HepG2 (cell line): Measurements from ENCODE around the gene NCBP1. TPM values are rescaled to one million over a fixed set of nuclear protein-coding genes. Genes with fewer than 3 reads are reported as not detected.

Source experiments
- CEBPG ChIP-seq: IDR thresholded peaks from 2 replicates; pipeline ENCODE4 v1.6.1; 2016
- JUN ChIP-seq: sonication (generic); formaldehyde crosslinking; IDR thresholded peaks from 2 replicates; pipeline ENCODE4 v1.4.0; 2020; ENCODE audit warnings: mild to moderate bottlenecking, missing genetic modification reagents
- KDM3A ChIP-seq: IDR thresholded peaks from 2 replicates; pipeline ENCODE4 v1.6.1; 2018; ENCODE audit warnings: low read depth, missing compliant biosample characterization
- KDM6A ChIP-seq: IDR thresholded peaks from 2 replicates; pipeline ENCODE4 v1.6.1; 2016; ENCODE audit warnings: low read depth
- MTA3 ChIP-seq: sonication (generic); formaldehyde crosslinking; IDR thresholded peaks from 2 replicates; pipeline ENCODE4 v1.4.0; 2020; ENCODE audit warnings: missing genetic modification reagents
- SATB2 ChIP-seq: sonication (generic); formaldehyde crosslinking; IDR thresholded peaks from 2 replicates; pipeline ENCODE4 v1.5.0; 2020; ENCODE audit warnings: missing genetic modification reagents
- SIN3A ChIP-seq: IDR thresholded peaks from 2 replicates; pipeline ENCODE4 v1.6.1; 2011; ENCODE audit warnings: low read depth, mild to moderate bottlenecking, control low read depth, low read length, borderline replicate concordance
- SNAI1 ChIP-seq: sonication (generic); formaldehyde crosslinking; IDR thresholded peaks from 2 replicates; pipeline ENCODE4 v1.5.0; 2020; ENCODE audit warnings: mild to moderate bottlenecking, missing genetic modification reagents, borderline replicate concordance
- SP2 ChIP-seq: sonication (generic); formaldehyde crosslinking; IDR thresholded peaks from 2 replicates; pipeline ENCODE4 v1.5.1; 2020; ENCODE audit warnings: mild to moderate bottlenecking, missing genetic modification reagents
- ZBTB21 ChIP-seq: sonication (generic); formaldehyde crosslinking; IDR thresholded peaks from 2 replicates; pipeline ENCODE4 v1.4.0; 2020; ENCODE audit warnings: missing genetic modification reagents
- ZBTB39 ChIP-seq: sonication (generic); formaldehyde crosslinking; IDR thresholded peaks from 2 replicates; pipeline ENCODE4 v1.5.0; 2020; ENCODE audit warnings: missing genetic modification reagents
- ZFP1 ChIP-seq: IDR thresholded peaks from 2 replicates; pipeline ENCODE4 v1.6.1; 2016
- ZNF24 ChIP-seq: fragments of 450-650 bp; IDR thresholded peaks from 2 replicates; pipeline ENCODE4 v1.6.1; 2017; ENCODE audit warnings: antibody characterized with exemption, mild to moderate bottlenecking
- ZNF317 ChIP-seq: sonication (generic); formaldehyde crosslinking; IDR thresholded peaks from 2 replicates; pipeline ENCODE4 v1.5.0; 2020; ENCODE audit warnings: mild to moderate bottlenecking, missing genetic modification reagents
- ZNF512 ChIP-seq: sonication (generic); formaldehyde crosslinking; IDR thresholded peaks from 2 replicates; pipeline ENCODE4 v1.4.0; 2020; ENCODE audit warnings: mild to moderate bottlenecking, missing genetic modification reagents
- ZNF547 ChIP-seq: sonication (generic); formaldehyde crosslinking; IDR thresholded peaks from 2 replicates; pipeline ENCODE4 v1.5.1; 2020; ENCODE audit warnings: mild to moderate bottlenecking, missing genetic modification reagents
- ZNF724P ChIP-seq: sonication (generic); formaldehyde crosslinking; IDR thresholded peaks from 2 replicates; pipeline ENCODE4 v1.8.0; 2022; ENCODE audit warnings: missing genetic modification reagents, borderline replicate concordance
- ZNF75D ChIP-seq: sonication (generic); formaldehyde crosslinking; IDR thresholded peaks from 2 replicates; pipeline ENCODE4 v1.8.1; 2023; ENCODE audit warnings: missing genetic modification reagents, mild to moderate bottlenecking, borderline replicate concordance
- ZSCAN12 ChIP-seq: sonication (generic); formaldehyde crosslinking; IDR thresholded peaks from 2 replicates; pipeline ENCODE4 v1.9.0; 2021; ENCODE audit warnings: mild to moderate bottlenecking, missing genetic modification reagents
- polyA plus RNA-seq, 8 experiments: library from polyadenylated mRNA; depleted of rRNA in 3 of 8; stranded (reverse) in 7 of 8; unstranded in 1 of 8; fragments of >200 nt; fragmentation: Illumina TruSeq in 4 of 8; extraction: Trizol in 4 of 8; gene quantifications; 2 replicates each; pipeline versions ENCODE4 v1.2.1 to v1.2.3, GENCODE V29; 2011 to 2016; ENCODE audit warnings: low read depth in 4 of 8, missing spikeins in 1 of 8, mixed read lengths in 1 of 8; ENCODE audit not compliant: insufficient read depth in 1 of 8
- total RNA-seq, 5 experiments: library from RNA; depleted of rRNA; stranded (reverse); fragments of >200 nt; fragmentation: Illumina TruSeq; extraction: Trizol; gene quantifications; 2 replicates each; pipeline ENCODE4 v1.2.3, GENCODE V29; 2016; ENCODE audit warnings: low read depth in 1 of 5
- TF ChIP-seq, protein P1 (sequence below): sonication (generic); formaldehyde crosslinking; IDR thresholded peaks from 2 replicates; pipeline ENCODE4 v1.4.0; 2020; ENCODE audit warnings: missing genetic modification reagents, borderline replicate concordance
- TF ChIP-seq, protein P2 (sequence below): sonication (generic); formaldehyde crosslinking; IDR thresholded peaks from 2 replicates; pipeline ENCODE4 v1.4.0; 2020; ENCODE audit warnings: missing genetic modification reagents, borderline replicate concordance

Gene NCBP1
- total and polyA plus RNA-seq, 2 of the 13 experiments (the other 11 are each of a cell fraction or from before 2014, with no cell fraction given), result 13.3 to 40.2 TPM

GRCh38 chr9:97632248-97632984 is 1.2 kb upstream of the NCBP1 start (continued):
- 0 out of 2 replicates have a peak, but pooled peaks have one; percentile 5 for TF ChIP-seq JUN (CRISPR knock-in tag)
- TF ChIP-seq SNAI1 (CRISPR knock-in tag), result no peak
- no peak for TF ChIP-seq MTA3 (CRISPR knock-in tag)
- no peak for TF ChIP-seq ZFP1 (CRISPR knock-in tag)
- no peak for TF ChIP-seq ZNF317
- TF ChIP-seq, protein P1, sequence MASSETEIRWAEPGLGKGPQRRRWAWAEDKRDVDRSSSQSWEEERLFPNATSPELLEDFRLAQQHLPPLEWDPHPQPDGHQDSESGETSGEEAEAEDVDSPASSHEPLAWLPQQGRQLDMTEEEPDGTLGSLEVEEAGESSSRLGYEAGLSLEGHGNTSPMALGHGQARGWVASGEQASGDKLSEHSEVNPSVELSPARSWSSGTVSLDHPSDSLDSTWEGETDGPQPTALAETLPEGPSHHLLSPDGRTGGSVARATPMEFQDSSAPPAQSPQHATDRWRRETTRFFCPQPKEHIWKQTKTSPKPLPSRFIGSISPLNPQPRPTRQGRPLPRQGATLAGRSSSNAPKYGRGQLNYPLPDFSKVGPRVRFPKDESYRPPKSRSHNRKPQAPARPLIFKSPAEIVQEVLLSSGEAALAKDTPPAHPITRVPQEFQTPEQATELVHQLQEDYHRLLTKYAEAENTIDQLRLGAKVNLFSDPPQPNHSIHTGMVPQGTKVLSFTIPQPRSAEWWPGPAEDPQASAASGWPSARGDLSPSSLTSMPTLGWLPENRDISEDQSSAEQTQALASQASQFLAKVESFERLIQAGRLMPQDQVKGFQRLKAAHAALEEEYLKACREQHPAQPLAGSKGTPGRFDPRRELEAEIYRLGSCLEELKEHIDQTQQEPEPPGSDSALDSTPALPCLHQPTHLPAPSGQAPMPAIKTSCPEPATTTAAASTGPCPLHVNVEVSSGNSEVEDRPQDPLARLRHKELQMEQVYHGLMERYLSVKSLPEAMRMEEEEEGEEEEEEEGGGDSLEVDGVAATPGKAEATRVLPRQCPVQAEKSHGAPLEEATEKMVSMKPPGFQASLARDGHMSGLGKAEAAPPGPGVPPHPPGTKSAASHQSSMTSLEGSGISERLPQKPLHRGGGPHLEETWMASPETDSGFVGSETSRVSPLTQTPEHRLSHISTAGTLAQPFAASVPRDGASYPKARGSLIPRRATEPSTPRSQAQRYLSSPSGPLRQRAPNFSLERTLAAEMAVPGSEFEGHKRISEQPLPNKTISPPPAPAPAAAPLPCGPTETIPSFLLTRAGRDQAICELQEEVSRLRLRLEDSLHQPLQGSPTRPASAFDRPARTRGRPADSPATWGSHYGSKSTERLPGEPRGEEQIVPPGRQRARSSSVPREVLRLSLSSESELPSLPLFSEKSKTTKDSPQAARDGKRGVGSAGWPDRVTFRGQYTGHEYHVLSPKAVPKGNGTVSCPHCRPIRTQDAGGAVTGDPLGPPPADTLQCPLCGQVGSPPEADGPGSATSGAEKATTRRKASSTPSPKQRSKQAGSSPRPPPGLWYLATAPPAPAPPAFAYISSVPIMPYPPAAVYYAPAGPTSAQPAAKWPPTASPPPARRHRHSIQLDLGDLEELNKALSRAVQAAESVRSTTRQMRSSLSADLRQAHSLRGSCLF (CRISPR knock-in tag), result no peak
- peak; percentile 75; the same call in 1 of the 2 replicates for TF ChIP-seq ZNF24
- TF ChIP-seq SP2 (CRISPR knock-in tag), result no peak
- no peak for TF ChIP-seq KDM3A (CRISPR knock-in tag)
- TF ChIP-seq, protein P2, sequence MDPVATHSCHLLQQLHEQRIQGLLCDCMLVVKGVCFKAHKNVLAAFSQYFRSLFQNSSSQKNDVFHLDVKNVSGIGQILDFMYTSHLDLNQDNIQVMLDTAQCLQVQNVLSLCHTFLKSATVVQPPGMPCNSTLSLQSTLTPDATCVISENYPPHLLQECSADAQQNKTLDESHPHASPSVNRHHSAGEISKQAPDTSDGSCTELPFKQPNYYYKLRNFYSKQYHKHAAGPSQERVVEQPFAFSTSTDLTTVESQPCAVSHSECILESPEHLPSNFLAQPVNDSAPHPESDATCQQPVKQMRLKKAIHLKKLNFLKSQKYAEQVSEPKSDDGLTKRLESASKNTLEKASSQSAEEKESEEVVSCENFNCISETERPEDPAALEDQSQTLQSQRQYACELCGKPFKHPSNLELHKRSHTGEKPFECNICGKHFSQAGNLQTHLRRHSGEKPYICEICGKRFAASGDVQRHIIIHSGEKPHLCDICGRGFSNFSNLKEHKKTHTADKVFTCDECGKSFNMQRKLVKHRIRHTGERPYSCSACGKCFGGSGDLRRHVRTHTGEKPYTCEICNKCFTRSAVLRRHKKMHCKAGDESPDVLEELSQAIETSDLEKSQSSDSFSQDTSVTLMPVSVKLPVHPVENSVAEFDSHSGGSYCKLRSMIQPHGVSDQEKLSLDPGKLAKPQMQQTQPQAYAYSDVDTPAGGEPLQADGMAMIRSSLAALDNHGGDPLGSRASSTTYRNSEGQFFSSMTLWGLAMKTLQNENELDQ (CRISPR knock-in tag), result no peak
- no peak for TF ChIP-seq SIN3A
- TF ChIP-seq ZBTB21 (CRISPR knock-in tag), result no peak
- no peak for TF ChIP-seq CEBPG (CRISPR knock-in tag)
- TF ChIP-seq ZNF512 (CRISPR knock-in tag), result no peak
- no peak for TF ChIP-seq ZNF75D (CRISPR knock-in tag)
- TF ChIP-seq ZNF724P (CRISPR knock-in tag), result no peak
- TF ChIP-seq ZBTB39, result no peak
- TF ChIP-seq ZSCAN12 (CRISPR knock-in tag), result no peak
- no peak for TF ChIP-seq KDM6A (CRISPR knock-in tag)
- no peak for TF ChIP-seq ZNF547 (CRISPR knock-in tag)
- TF ChIP-seq SATB2 (CRISPR knock-in tag), result no peak
